Gastrocnemius medialis (tissue), 4 donors: Measurements from ENCODE around the gene RNF214. TPM values are rescaled to one million over a fixed set of nuclear protein-coding genes. Genes with fewer than 3 reads are reported as not detected.

Experiments
- ATAC-seq, 2 donors: fragments of 150-250 bp; one replicate each; pipeline ENCODE4 v1.9.1; 2016
- DNase-seq, 2 donors: peaks; one replicate each; pipeline ENCODE4 v3.0.0-alpha.2; 2019
- H3K27ac ChIP-seq, 4 donors: fragments of 200-600 bp; sonication (generic); 1 replicate in 1 of 4; 2 replicates in 3 of 4; pipeline ENCODE4 v1.5.1; 2016 to 2018; ENCODE audit warnings: mild to moderate bottlenecking in 2 of 4, moderate library complexity in 1 of 4
- H3K27me3 ChIP-seq, 3 donors: fragments of 200-600 bp; sonication (generic) in 2 of 3; 1 replicate in 1 of 3; 2 replicates in 2 of 3; pipeline versions ENCODE4 v1.5.1 to v1.6.0; 2016 to 2019; ENCODE audit warnings: mild to moderate bottlenecking in 1 of 3, moderate library complexity in 1 of 3
- H3K36me3 ChIP-seq, 2 donors: fragments of 200-600 bp; sonication (generic) in 1 of 2; one replicate each; pipeline ENCODE4 v1.5.1; 2017 to 2018
- H3K4me1 ChIP-seq, 2 donors: fragments of 200-600 bp; sonication (generic) in 1 of 2; one replicate each; pipeline ENCODE4 v1.5.1; 2016 to 2017; ENCODE audit warnings: mild to moderate bottlenecking in 2 of 2
- H3K4me3 ChIP-seq, 4 donors: fragments of 200-600 bp; sonication (generic) in 3 of 4; 1 replicate in 1 of 4; 2 replicates in 3 of 4; pipeline ENCODE4 v1.5.1; 2016 to 2019; ENCODE audit warnings: mild to moderate bottlenecking in 2 of 4
- H3K9me3 ChIP-seq, 3 donors: fragments of 200-600 bp; sonication (generic) in 2 of 3; 1 replicate in 1 of 3; 2 replicates in 2 of 3; pipeline ENCODE4 v1.5.1; 2016 to 2019
- CTCF ChIP-seq, 5 experiments: fragments of 450-650 bp in 3 of 5; fragments of 200-600 bp in 2 of 5; sonication (generic) in 2 of 5; IDR thresholded peaks in 4 of 5; conservative IDR thresholded peaks in 1 of 5; 1 replicate in 4 of 5; 2 replicates in 1 of 5; pipeline ENCODE4 v1.5.1; 2016 to 2019; ENCODE audit warnings: antibody characterized with exemption in 5 of 5, mild to moderate bottlenecking in 3 of 5, moderate library complexity in 3 of 5
- POLR2A ChIP-seq, 2 donors: fragments of 450-650 bp; IDR thresholded peaks; one replicate each; pipeline ENCODE4 v1.6.1; 2017; ENCODE audit warnings: antibody characterized with exemption in 2 of 2, mild to moderate bottlenecking in 2 of 2, moderate library complexity in 2 of 2
- in situ Hi-C, 4 donors: fragments of 200-750 bp; cut with MboI; loops; one replicate each; pipeline versions ENCODE4 v1.15.0 to v1.8.0; 2017; ENCODE audit warnings: low sequenced_read_pairs in 4 of 4
- intact Hi-C: fragments of 100-400 bp; cut with DNase I; formaldehyde crosslinking; loops from one replicate; pipeline ENCODE4 v1.15.1; 2023; ENCODE audit warnings: low total_unique reads
- total RNA-seq, 4 donors: library from RNA; depleted of rRNA; stranded (reverse); fragments of >200 nt; gene quantifications; one replicate each; pipeline versions ENCODE4 v1.1.0 to v1.2.3, GENCODE V29; 2016

Gene RNF214
- total RNA-seq, 4 donors from 2014 or later: 17.1 to 22.7 (median 19.9) TPM

GRCh38 chr11:117229411-117229810 lies 3.1 kb upstream of the RNF214 start:
- Histone ChIP-seq H3K27ac (no peak overlapping the region), H3K4me1 (peaks cover 24 to 39% of the 10 kb centered on the region in 2 donors), H3K36me3 (peaks cover 0 to 39% of the 10 kb centered on the region in 2 donors), H3K4me3 (no peak overlapping the region), H3K27me3 (no peaks in the 10 kb centered on the region), H3K9me3 (no peaks in the 10 kb centered on the region)
- TF ChIP-seq POLR2A (IDR thresholded peaks at IDR 0.05) (no peak), CTCF (IDR thresholded peaks at IDR 0.05 in 4 of 5, conservative IDR thresholded peaks at IDR 0.05 in 1 of 5) (no peak)
- ATAC-seq (no peak), DNase-seq (no peak)
- intact Hi-C loops: no loop called here
- in situ Hi-C loops: loop anchor here (5.0 to 25.0 kb wide), 7 partner anchors 47 to 445 kb away; partner anchors contain the start of genes SIDT2 (in 1 of the 4) and ZPR1 (in 1 of the 4)

- Histone ChIP-seq H3K36me3 (peaks cover 0 to 37% of the 10 kb centered on the region in 2 donors), H3K9me3 (no peaks in the 10 kb centered on the region), H3K27me3 (no peaks in the 10 kb centered on the region), H3K4me3 (no peak overlapping the region), H3K27ac (peak overlapping the region in 2 of 4 donors; percentile 25 to 93), H3K4me1 (peaks cover 25 to 39% of the 10 kb centered on the region in 2 donors)
- in situ Hi-C loops (loop anchor here (5.0 to 25.0 kb wide), 8 partner anchors 48 to 445 kb away; partner anchors contain the start of genes SIDT2 (in 1 of the 4) and ZPR1 (in 1 of the 4)), intact Hi-C loops (no loop called here)
- ATAC-seq: no peak
- no peak for TF ChIP-seq POLR2A (IDR thresholded peaks at IDR 0.05)
- TF ChIP-seq CTCF (IDR thresholded peaks at IDR 0.05 in 4 of 5, conservative IDR thresholded peaks at IDR 0.05 in 1 of 5): no peak
- no peak for DNase-seq
Observed at GRCh38 chr11:117229931-117230285, 2.6 kb upstream of the RNF214 start.

GRCh38 chr11:117230286-117230961 lies 2.0 kb upstream of the RNF214 start:
- Histone ChIP-seq H3K27me3 (no peaks in the 10 kb centered on the region), H3K27ac (peak overlapping the region in 2 of 4 donors; percentile 25 to 93), H3K9me3 (no peaks in the 10 kb centered on the region), H3K4me1 (peaks cover 25 to 39% of the 10 kb centered on the region in 2 donors), H3K4me3 (peak overlapping the region in 1 of 4 donors; percentile 100), H3K36me3 (peaks cover 0 to 37% of the 10 kb centered on the region in 2 donors)
- intact Hi-C loops (no loop called here), in situ Hi-C loops (loop anchor here in 2 of 4 donors (10.0 to 25.0 kb wide), 2 partner anchors 343 to 356 kb away; no protein-coding TSS in a partner anchor)
- TF ChIP-seq CTCF (IDR thresholded peaks at IDR 0.05 in 4 of 5, conservative IDR thresholded peaks at IDR 0.05 in 1 of 5): no peak
- no peak for TF ChIP-seq POLR2A (IDR thresholded peaks at IDR 0.05)
- ATAC-seq (no peak), DNase-seq (no peak)

GRCh38 chr11:117230999-117231841 lies 1.3 kb upstream of the RNF214 start:
- no peak for ATAC-seq
- H3K4me1 ChIP-seq: peaks cover 25 to 35% of the 10 kb centered on the region in 2 donors

More at GRCh38 chr11:117230999-117231841, 1.3 kb upstream of the RNF214 start:
- in situ Hi-C loops: loop anchor here in 2 of 4 donors (10.0 to 25.0 kb wide), 2 partner anchors 344 to 356 kb away; no protein-coding TSS in a partner anchor
- Histone ChIP-seq H3K9me3 (no peaks in the 10 kb centered on the region), H3K27me3 (no peaks in the 10 kb centered on the region), H3K4me3 (peak overlapping the region; percentile 89 to 100 (median 95)), H3K36me3 (peaks cover 0 to 42% of the 10 kb centered on the region in 2 donors), H3K27ac (peak overlapping the region; percentile 93 to 99 (median 96))
- intact Hi-C loops: no loop called here
- no peak for TF ChIP-seq POLR2A (IDR thresholded peaks at IDR 0.05)
- no peak for TF ChIP-seq CTCF (IDR thresholded peaks at IDR 0.05 in 4 of 5, conservative IDR thresholded peaks at IDR 0.05 in 1 of 5)
- no peak for DNase-seq
